Measurements from ENCODE around the gene FHAD1. TPM values are rescaled to one million over a fixed set of nuclear protein-coding genes. Genes with fewer than 3 reads are reported as not detected.

The FHAD1 gene
- total RNA-seq, 1 donor from 2014 or later = not detected

DNA sequence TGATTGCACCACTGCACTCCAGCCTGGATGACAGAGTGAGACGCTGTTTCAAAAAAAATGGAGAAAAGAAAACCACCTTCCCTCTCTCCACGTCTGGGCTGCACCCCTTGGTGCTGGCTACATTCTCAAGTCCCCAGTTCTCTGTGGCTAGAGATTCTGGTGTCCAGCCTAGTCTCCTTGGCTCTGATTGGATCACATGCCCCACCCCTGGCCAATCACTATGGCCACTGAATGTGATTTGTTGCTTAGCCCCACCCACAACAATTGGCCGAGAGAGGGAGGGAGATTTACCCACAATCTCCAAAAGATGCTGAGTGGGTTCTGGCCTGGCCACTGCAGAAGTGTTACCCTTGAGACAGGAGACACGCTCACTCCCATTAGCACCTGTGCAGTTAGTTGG, 39.4 kb downstream of the FHAD1 start:
- Mint-ChIP-seq H3K9me3 (ENCODE audit: low read depth) (no peaks in the 10 kb centered on the region), H3K27me3 (ENCODE audit: low read depth) (peaks cover 11% of the 10 kb centered on the region), H3K27ac (ENCODE audit: unreplicated experiment) (no peak overlapping the region), H3K4me3 (ENCODE audit: unreplicated experiment) (no peak overlapping the region), H3K4me1 (ENCODE audit: low read depth) (peaks cover 22% of the 10 kb centered on the region), H3K36me3 (ENCODE audit: low read depth) (no peaks in the 10 kb centered on the region)
- no peak for DNase-seq (ENCODE audit: low spot score)
- TF ChIP-seq, protein P1, sequence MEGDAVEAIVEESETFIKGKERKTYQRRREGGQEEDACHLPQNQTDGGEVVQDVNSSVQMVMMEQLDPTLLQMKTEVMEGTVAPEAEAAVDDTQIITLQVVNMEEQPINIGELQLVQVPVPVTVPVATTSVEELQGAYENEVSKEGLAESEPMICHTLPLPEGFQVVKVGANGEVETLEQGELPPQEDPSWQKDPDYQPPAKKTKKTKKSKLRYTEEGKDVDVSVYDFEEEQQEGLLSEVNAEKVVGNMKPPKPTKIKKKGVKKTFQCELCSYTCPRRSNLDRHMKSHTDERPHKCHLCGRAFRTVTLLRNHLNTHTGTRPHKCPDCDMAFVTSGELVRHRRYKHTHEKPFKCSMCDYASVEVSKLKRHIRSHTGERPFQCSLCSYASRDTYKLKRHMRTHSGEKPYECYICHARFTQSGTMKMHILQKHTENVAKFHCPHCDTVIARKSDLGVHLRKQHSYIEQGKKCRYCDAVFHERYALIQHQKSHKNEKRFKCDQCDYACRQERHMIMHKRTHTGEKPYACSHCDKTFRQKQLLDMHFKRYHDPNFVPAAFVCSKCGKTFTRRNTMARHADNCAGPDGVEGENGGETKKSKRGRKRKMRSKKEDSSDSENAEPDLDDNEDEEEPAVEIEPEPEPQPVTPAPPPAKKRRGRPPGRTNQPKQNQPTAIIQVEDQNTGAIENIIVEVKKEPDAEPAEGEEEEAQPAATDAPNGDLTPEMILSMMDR (IDR thresholded peaks at IDR 0.05) = no peak

DNA sequence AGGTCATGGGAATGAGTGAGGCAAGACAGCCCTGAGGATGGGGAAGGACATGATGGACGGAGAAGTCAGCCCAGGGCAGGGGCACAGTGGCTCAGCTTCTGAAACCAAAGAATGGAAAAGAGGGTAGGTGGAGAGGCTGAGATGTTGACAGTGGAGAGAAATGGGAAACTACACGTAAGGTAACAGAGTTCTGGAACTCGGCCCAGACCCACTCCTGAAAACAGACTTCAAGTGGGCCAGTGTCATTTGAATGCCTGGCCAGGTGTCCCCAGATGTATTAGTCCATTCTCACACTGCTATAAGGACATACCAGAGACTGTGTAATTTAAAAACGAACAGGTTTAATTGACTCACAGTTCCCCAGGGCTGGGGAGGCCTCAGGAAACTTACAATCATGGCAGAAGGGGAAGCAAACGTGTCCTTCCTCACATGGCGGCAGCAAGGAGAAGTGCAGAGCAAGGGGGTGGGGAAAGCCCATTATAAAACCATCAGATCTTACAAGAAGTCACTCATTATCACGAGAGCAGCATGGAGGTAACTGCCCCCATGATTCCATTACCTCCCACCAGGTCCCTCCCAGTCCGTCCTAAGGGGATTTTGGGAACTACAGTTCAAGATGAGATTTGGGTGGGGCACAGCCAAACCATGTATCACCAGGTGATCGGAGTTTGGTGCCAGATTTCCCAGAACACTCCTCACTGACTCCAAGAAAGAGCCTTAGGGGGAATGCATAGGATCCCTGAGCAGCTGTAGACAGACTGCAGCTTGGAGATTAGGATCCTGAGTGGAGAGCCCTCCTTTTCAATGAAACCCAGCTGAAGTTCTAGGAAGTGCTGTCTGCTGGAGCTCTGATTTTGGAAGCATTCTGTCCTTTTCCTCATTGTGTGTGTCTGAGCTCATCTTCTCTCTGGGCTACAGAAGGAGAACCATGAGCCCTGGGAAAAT, 40.3 kb downstream of the FHAD1 start:
- Mint-ChIP-seq H3K4me1 (ENCODE audit: low read depth) (peaks cover 21% of the 10 kb centered on the region), H3K27ac (ENCODE audit: unreplicated experiment) (no peak overlapping the region), H3K4me3 (ENCODE audit: unreplicated experiment) (no peak overlapping the region), H3K27me3 (ENCODE audit: low read depth) (peaks cover 11% of the 10 kb centered on the region), H3K36me3 (ENCODE audit: low read depth) (no peaks in the 10 kb centered on the region), H3K9me3 (ENCODE audit: low read depth) (no peaks in the 10 kb centered on the region)
- TF ChIP-seq, protein P1 (IDR thresholded peaks at IDR 0.05) = no peak
- DNase-seq (ENCODE audit: low spot score) = no peak

DNA sequence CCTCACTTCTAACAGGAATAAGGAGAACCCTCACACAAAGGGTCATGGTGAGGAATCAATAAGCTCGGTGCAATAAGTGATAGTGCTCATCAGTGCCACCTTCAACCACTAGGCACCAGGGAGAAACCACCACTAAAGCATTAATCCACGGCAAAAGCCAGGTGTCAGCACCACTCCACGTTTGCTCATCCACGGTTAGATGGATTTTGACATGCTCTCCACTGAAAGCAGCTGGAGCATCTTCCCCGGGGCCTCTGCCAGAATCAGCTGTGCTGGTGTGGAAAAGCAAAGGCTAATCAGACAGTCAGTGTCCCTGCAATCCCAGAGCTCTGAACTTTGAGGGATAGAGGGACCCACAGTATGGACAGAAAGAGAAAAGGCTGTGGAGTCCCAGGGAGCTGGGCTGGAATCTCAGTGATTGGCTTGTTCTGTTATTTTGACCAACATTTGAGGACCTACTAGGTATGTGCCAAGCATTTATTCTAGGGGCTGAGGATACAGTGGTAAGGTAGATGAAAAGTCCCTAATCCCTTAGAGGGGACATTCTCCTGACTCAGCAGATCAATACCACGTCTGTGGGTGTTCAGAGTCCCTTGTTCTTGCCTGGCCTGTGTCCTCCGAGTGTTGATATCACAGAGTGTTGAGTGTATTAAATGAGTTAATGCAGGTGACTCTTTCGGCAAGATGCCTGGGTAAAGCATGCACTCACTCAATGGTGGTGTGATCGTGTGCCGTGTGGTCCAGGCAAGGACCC, 41.3 kb downstream of the FHAD1 start:
- H3K4me1 Mint-ChIP-seq (ENCODE audit: low read depth) = peaks cover 11% of the 10 kb centered on the region
- DNase-seq (ENCODE audit: low spot score) = no peak
- H3K4me3 Mint-ChIP-seq (ENCODE audit: unreplicated experiment) = no peak overlapping the region
- H3K27ac Mint-ChIP-seq (ENCODE audit: unreplicated experiment) = no peak overlapping the region
- H3K9me3 Mint-ChIP-seq (ENCODE audit: low read depth) = no peaks in the 10 kb centered on the region
- no peaks in the 10 kb centered on the region for H3K36me3 Mint-ChIP-seq (ENCODE audit: low read depth)
- TF ChIP-seq, protein P1 (IDR thresholded peaks at IDR 0.05) = peak; percentile 12
- H3K27me3 Mint-ChIP-seq (ENCODE audit: low read depth) = peaks cover 11% of the 10 kb centered on the region

DNA sequence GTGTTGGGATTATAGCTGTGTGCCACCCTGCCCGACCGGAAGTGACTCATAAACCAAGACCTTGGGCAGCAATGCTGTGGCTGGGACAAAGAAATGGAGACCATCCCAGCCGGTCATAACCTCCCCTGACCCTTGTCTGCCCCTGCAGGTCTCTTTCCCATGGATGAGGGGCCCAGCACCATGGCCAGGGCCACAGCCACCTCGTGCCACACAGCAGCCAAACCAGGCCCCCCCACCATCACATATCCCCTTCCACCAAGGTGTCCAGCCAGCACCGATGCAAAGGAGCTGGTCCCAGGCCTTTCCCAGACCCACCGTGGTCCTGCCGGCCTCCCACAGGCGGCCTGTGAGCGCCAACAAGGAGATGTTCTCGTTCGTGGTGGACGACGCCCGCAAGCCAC, 42.2 kb downstream of the FHAD1 start:
- TF ChIP-seq, protein P1 (IDR thresholded peaks at IDR 0.05) = no peak
- DNase-seq (ENCODE audit: low spot score) = no peak
- Mint-ChIP-seq H3K36me3 (ENCODE audit: low read depth) (no peaks in the 10 kb centered on the region), H3K4me1 (ENCODE audit: low read depth) (peaks cover 8% of the 10 kb centered on the region), H3K27me3 (ENCODE audit: low read depth) (peaks cover 11% of the 10 kb centered on the region), H3K27ac (ENCODE audit: unreplicated experiment) (no peak overlapping the region), H3K9me3 (ENCODE audit: low read depth) (no peaks in the 10 kb centered on the region), H3K4me3 (ENCODE audit: unreplicated experiment) (no peak overlapping the region)

GRCh38 chr1:15290382-15290781, 43.4 kb downstream of the FHAD1 start:
- TF ChIP-seq, protein P1 (IDR thresholded peaks at IDR 0.05) = no peak
- H3K4me3 Mint-ChIP-seq (ENCODE audit: unreplicated experiment) = no peak overlapping the region
- H3K27me3 Mint-ChIP-seq (ENCODE audit: low read depth) = peaks cover 11% of the 10 kb centered on the region
- DNase-seq (ENCODE audit: low spot score) = no peak
- H3K9me3 Mint-ChIP-seq (ENCODE audit: low read depth) = no peaks in the 10 kb centered on the region
- no peaks in the 10 kb centered on the region for H3K4me1 Mint-ChIP-seq (ENCODE audit: low read depth)
- H3K27ac Mint-ChIP-seq (ENCODE audit: unreplicated experiment) = no peak overlapping the region
- H3K36me3 Mint-ChIP-seq (ENCODE audit: low read depth) = no peaks in the 10 kb centered on the region
